Mesodermal cell (in vitro differentiated cells): ENCODE data around the gene HS1BP3.

Experiments
- H3K27ac ChIP-seq: 2 replicates; pipeline ENCODE4 v1.7.0; 2013; ENCODE audit warnings: mild to moderate bottlenecking, low read depth, low read length, moderate library complexity; ENCODE audit not compliant: severe bottlenecking
- H3K36me3 ChIP-seq: 2 replicates; pipeline ENCODE4 v1.7.1; 2013; ENCODE audit warnings: mild to moderate bottlenecking, low read length, moderate library complexity; ENCODE audit not compliant: control insufficient read depth, insufficient read depth
- H3K4me1 ChIP-seq: one replicate; pipeline ENCODE4 v1.7.1; 2013; ENCODE audit warnings: mild to moderate bottlenecking, low read length; ENCODE audit not compliant: insufficient read depth, control insufficient read depth, poor library complexity, severe bottlenecking
- H3K4me3 ChIP-seq: 2 replicates; pipeline ENCODE4 v1.7.0; 2013; ENCODE audit warnings: low read length, control low read depth, mild to moderate bottlenecking; ENCODE audit not compliant: insufficient read depth, poor library complexity, severe bottlenecking; ENCODE audit errors: extremely low read depth
- H3K9me3 ChIP-seq: 2 replicates; pipeline ENCODE4 v1.7.1; 2013; ENCODE audit warnings: mild to moderate bottlenecking, low read length, moderate library complexity; ENCODE audit not compliant: control insufficient read depth
- WGBS, 2 experiments: methylation state at CpG; one replicate each; pipeline ENCODE4 v1.1.5; 2013; ENCODE audit warnings: missing lambda C conversion rate in 2 of 2; ENCODE audit not compliant: insufficient coverage in 2 of 2; 5-methylcytosine and 5-hydroxymethylcytosine counted together

HS1BP3 gene

DNA sequence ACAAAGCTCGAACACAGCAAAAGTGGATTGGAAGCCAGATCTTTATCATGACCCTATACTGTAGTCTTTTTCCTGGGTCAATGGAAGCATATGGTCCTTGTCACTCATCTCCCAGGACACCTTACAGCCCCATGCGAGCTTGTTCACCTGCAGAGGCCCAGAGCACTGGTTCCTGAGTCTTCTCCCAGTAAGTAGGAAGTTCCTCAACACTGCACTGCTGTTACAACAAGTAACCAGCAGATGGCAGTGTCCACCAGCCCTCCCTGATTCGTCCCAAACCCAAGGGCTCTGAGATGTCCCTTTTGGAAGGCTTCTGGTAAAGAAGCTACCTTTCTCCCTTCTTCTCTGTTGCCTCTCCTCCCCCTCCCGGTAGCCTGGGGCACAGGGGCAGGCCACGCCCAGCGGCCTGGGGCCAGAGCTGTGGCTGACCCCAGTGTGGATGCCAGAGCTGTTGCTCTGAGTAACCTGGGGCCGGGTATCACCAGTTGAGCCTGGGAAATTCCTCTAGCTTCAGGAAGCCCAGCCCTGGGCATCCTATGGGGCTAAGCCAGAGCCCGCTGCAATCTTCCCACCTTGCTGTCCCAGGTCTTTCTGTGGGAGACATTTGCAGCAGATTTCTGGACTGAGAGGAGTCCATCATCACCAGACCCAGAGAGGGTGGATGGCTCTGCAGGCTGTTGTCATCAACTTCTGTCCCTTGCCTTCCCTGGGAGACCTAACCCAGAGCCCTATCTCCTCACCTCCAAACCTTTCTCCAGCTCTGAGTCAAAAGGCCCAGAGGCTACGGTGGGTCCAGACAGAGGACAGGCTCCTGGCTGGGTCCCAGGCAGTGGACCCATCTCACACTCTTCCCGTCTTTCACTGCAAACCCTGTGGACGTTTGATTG lies 10.8 kb upstream of the HS1BP3 start:
- no peaks in the 10 kb centered on the region for H3K36me3 ChIP-seq
- H3K4me1 ChIP-seq, result no peaks in the 10 kb centered on the region
- H3K27ac ChIP-seq, result no peak overlapping the region
- no peaks in the 10 kb centered on the region for H3K9me3 ChIP-seq
- no peak overlapping the region for H3K4me3 ChIP-seq
- WGBS, 2 experiments, result 38 to 43% methylated on average over 9 to 11 of the region's 11 CpGs

DNA sequence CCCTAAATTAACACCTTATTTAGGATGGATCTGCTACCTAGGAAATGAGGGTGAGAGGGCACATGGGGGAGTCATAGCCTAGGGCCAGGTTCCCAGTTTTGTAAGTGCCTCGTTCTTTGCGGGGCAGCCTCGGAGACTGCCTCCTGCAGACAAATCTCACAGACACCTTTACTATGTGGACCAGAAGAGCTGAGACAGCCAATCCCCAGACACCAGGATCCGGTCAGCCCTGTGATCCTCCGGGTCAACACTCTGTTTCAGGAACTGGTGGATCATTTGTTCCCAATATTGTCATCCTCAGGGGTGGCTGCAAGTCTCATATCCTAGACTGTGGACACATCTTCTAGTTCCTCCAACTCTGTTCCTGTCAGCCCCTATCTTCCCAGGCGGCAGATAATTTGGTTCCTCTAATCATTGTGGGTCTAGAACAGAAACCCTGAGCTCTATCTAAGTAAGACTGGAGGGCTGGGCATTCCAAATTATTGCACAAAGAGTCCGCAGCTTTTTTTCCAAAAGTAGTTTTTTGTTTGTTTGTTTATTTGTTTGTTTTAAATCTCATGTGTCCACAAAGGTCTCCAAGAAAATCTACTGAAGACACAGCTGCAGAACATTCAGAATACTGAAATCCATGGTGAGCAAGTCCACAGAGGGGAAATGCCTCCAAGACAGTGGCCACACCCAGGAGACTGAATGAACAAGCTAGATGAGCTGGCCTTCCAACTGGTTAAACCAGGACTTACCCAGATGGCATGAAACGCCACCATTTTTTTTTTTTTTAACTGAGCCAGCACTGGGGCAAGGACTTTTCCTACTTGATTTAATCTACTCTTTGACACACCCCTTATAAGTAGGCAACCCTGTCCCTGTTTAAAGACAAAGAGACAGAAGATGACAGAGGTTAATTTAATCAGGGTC lies 9.9 kb upstream of the HS1BP3 start:
- WGBS, 2 experiments, result 67 to 74% methylated on average over 7 to 8 of the region's 8 CpGs

GRCh38 chr2:20657522-20658235 lies 6.8 kb upstream of the HS1BP3 start:
- Histone ChIP-seq H3K36me3 (no peaks in the 10 kb centered on the region), H3K9me3 (no peaks in the 10 kb centered on the region), H3K4me1 (no peaks in the 10 kb centered on the region), H3K27ac (no peak overlapping the region), H3K4me3 (no peak overlapping the region)
- 80 to 88% methylated on average over 1 to 2 of the region's 4 CpGs for WGBS, 2 experiments

More for the DNA sequence above, 9.9 kb upstream of the HS1BP3 start:
- H3K27ac ChIP-seq, result no peak overlapping the region
- no peaks in the 10 kb centered on the region for H3K4me1 ChIP-seq
- no peaks in the 10 kb centered on the region for H3K36me3 ChIP-seq
- no peak overlapping the region for H3K4me3 ChIP-seq
- H3K9me3 ChIP-seq, result no peaks in the 10 kb centered on the region

DNA sequence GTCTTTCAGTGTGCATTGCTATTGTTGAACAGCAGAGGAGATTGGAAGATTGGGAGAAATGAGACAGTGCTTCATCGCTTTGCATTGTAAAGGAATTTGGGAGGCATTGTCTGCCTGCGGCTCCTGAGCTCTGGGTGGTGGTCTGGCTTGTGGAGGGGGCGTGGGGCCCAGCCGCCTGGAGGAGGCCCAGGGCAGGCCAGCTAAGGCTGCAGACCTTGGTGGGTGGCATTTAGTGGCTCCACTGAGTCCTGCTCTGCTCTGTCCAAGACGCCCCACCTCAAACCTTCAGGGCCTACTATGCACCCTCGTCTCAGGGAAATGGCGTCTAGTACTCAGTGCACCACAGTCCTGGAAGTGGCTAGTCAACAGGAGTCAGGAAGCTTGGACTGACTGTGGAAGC lies 5.7 kb upstream of the HS1BP3 start:
- no peak overlapping the region for H3K4me3 ChIP-seq
- no peak overlapping the region for H3K27ac ChIP-seq
- WGBS, 2 experiments, result 75 to 87% methylated on average over 5 to 7 of the region's 7 CpGs
- H3K36me3 ChIP-seq, result no peaks in the 10 kb centered on the region
- no peaks in the 10 kb centered on the region for H3K9me3 ChIP-seq
- H3K4me1 ChIP-seq, result peaks cover 6% of the 10 kb centered on the region

DNA sequence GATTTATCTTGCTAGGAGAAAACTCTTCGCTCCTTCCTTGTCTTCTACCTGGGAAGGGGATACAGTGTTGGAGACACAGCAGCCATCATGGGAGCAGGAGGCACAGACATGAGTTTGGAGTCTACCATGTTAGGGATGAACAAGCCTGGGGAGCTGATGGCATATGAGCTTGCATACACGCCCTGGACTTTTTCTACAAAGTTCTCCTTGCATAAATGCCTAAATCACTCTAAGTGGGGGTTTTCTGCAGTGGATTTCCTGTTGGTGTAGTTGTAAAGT lies 3.6 kb upstream of the HS1BP3 start:
- H3K9me3 ChIP-seq, result no peaks in the 10 kb centered on the region
- H3K36me3 ChIP-seq, result no peaks in the 10 kb centered on the region
- H3K4me1 ChIP-seq, result peaks cover 12% of the 10 kb centered on the region
- WGBS, 2 experiments, result no CpG with 5 or more reads among the region's 2 CpGs
- no peak overlapping the region for H3K4me3 ChIP-seq
- no peak overlapping the region for H3K27ac ChIP-seq

DNA sequence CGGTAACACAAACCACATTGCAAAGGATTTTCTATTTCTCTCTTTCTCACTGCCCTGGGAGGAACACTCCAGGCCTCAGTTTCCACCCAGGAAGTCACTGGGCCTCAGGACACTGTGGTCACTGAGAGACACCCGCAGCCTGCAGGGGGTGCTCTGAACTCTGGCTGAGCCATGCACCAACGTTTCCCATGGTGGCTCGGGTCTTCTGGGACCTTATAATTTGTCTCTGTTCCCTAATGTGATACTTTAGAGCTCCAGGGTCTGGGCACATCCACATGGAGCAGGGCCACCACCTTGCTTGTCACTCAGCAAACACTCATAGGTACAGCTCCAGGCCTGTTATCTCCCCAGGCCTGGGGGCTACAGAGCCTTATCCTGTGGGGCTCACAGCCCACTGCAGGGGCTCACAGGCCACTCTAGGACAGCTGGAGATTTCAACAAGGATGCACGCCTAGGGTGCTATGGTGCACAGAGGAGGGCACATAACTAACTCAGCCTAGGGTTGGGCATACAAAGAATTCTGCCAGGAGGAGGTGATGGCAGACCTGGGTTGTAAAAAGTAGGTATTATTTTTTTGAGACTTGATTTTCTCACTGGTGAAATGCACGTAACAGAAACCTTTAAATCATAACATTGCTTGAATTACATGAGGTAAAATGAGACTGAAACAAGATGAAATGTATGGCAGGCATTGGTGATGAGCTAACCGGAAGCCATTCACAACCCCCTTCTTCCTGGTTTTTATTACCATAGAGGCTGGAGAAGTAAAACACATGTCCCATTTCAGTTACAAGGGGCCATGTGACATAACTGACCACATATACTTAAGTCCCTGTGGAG lies 3.0 kb upstream of the HS1BP3 start:
- Histone ChIP-seq H3K4me3 (no peak overlapping the region), H3K4me1 (peaks cover 13% of the 10 kb centered on the region), H3K27ac (no peak overlapping the region), H3K9me3 (no peaks in the 10 kb centered on the region), H3K36me3 (no peaks in the 10 kb centered on the region)
- 82 to 92% methylated on average over 3 to 5 of the region's 7 CpGs for WGBS, 2 experiments

GRCh38 chr2:20652673-20653575 lies 2.0 kb upstream of the HS1BP3 start:
- WGBS, 2 experiments, result 88 to 97% methylated on average over 10 to 11 of the region's 11 CpGs
- H3K9me3 ChIP-seq, result no peaks in the 10 kb centered on the region
- H3K27ac ChIP-seq, result no peak overlapping the region
- no peak overlapping the region for H3K4me3 ChIP-seq
- H3K4me1 ChIP-seq, result peaks cover 13% of the 10 kb centered on the region
- no peaks in the 10 kb centered on the region for H3K36me3 ChIP-seq

DNA sequence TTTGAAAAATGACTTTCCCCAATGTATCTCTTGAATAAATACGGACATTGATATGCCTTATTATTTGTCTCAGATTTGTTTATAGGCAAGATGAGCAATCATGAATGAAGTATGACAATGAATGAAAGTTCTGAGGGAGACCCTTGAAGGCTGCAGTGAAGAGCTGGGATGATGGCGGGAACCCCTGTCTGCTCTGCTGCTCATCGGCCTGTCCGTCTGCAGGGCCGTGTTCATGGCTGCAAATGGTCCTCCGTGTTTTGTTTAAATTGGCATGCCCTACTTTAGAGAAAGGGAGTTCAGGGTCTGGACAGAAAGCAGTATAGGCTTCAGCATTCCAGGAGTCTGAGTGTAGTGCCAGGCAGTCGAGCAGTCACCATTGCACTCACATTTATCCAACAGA lies 1.2 kb upstream of the HS1BP3 start:
- Histone ChIP-seq H3K9me3 (no peaks in the 10 kb centered on the region), H3K4me3 (no peak overlapping the region), H3K4me1 (peaks cover 13% of the 10 kb centered on the region), H3K36me3 (no peaks in the 10 kb centered on the region), H3K27ac (no peak overlapping the region)
- WGBS, 2 experiments, result 95% methylated on average over 5 of the region's 7 CpGs

DNA sequence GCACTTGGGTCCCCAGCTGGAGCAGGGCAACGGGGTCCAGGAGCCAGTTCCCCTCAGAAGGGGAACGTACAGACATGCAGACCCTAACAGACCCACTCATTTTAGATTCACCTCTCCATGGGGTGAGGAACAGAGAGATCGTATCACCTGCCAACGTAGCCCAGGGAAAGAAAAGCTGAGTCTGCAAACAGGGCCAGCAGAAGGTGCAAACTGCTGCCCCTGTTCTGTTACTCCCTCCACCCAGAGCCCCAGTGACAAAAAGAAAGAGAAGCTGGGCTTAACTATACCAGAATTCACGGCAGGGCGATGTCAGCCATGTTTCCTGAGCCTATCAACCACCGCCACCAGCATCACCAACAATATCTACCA lies 817 bp upstream of the HS1BP3 start:
- Histone ChIP-seq H3K36me3 (no peaks in the 10 kb centered on the region), H3K4me3 (peak overlapping the region; percentile 76), H3K4me1 (peaks cover 13% of the 10 kb centered on the region), H3K9me3 (no peaks in the 10 kb centered on the region), H3K27ac (no peak overlapping the region)
- 77 to 94% methylated on average over 2 to 5 of the region's 7 CpGs for WGBS, 2 experiments
